HEK293 (cell line): Measurements from ENCODE around the gene ARHGAP5.

Experiments used
- CTCF ChIA-PET: fragments of 350-600 bp; formaldehyde crosslinking; extraction: SDS; loops from one replicate; lab custom pipeline; 2021; ENCODE audit warnings: antibody characterized with exemption; lab: Yijun Ruan, JAX
- POLR2A ChIA-PET: fragments of 300-600 bp; formaldehyde crosslinking; extraction: SDS; loops from one replicate; lab custom pipeline; 2020; ENCODE audit warnings: antibody characterized with exemption, inconsistent platforms; lab: Yijun Ruan, JAX
- H3K27ac ChIP-seq: fragments of 200-500 bp; sonication (Bioruptor generic); 2 replicates; pipeline ENCODE4 v1.5.1; 2014; ENCODE audit warnings: low read depth, low read length, control low read depth, inconsistent platforms; ENCODE audit errors: extremely low read depth
- H3K36me3 ChIP-seq, 2 experiments: fragments of 200-500 bp in 1 of 2; sonication (Bioruptor generic) in 1 of 2; 1 replicate in 1 of 2; 2 replicates in 1 of 2; pipeline ENCODE4 v1.5.1; 2014 to 2017; ENCODE audit warnings: inconsistent platforms in 2 of 2, low read length in 2 of 2; ENCODE audit not compliant: control insufficient read depth in 2 of 2, insufficient read depth in 1 of 2
- H3K4me1 ChIP-seq: fragments of 200-500 bp; sonication (Bioruptor generic); 2 replicates; pipeline ENCODE4 v1.5.1; 2014; ENCODE audit warnings: mild to moderate bottlenecking, low read length, inconsistent platforms; ENCODE audit not compliant: control insufficient read depth, insufficient read depth
- H3K4me3 ChIP-seq: 2 replicates; pipeline ENCODE4 v1.5.1; 2011; ENCODE audit warnings: low read depth, mild to moderate bottlenecking, control low read depth, low read length, moderate library complexity
- H3K9me3 ChIP-seq: fragments of 200-500 bp; sonication (Bioruptor generic); 2 replicates; pipeline ENCODE4 v1.5.1; 2014; ENCODE audit warnings: low read depth, low read length, inconsistent platforms; ENCODE audit not compliant: control insufficient read depth, insufficient read depth
- BCL11B ChIP-seq: fragments of 450-650 bp; formaldehyde crosslinking; IDR thresholded peaks from 2 replicates; pipeline ENCODE4 v1.5.1; 2016; ENCODE audit warnings: low read depth, missing biosample characterization, missing genetic modification characterization
- KLF17 ChIP-seq: fragments of 450-650 bp; formaldehyde crosslinking; IDR thresholded peaks from 2 replicates; pipeline ENCODE4 v1.5.1; 2016; ENCODE audit warnings: missing biosample characterization, missing genetic modification characterization
- MZF1 ChIP-seq: fragments of 450-650 bp; formaldehyde crosslinking; IDR thresholded peaks from 2 replicates; pipeline ENCODE4 v1.5.1; 2017; ENCODE audit warnings: missing biosample characterization, missing genetic modification characterization, borderline replicate concordance
- OVOL3 ChIP-seq: fragments of 450-650 bp; formaldehyde crosslinking; IDR thresholded peaks from 2 replicates; pipeline ENCODE4 v1.5.1; 2016; ENCODE audit warnings: missing biosample characterization, missing genetic modification characterization
- PRDM6 ChIP-seq: fragments of 450-650 bp; formaldehyde crosslinking; IDR thresholded peaks from 2 replicates; pipeline ENCODE4 v1.5.1; 2017; ENCODE audit warnings: missing biosample characterization, missing genetic modification characterization
- SP3 ChIP-seq: fragments of 450-650 bp; formaldehyde crosslinking; IDR thresholded peaks from 2 replicates; pipeline ENCODE4 v1.5.1; 2016; ENCODE audit warnings: missing biosample characterization, missing genetic modification characterization
- WT1 ChIP-seq: fragments of 450-650 bp; formaldehyde crosslinking; IDR thresholded peaks from 2 replicates; pipeline ENCODE4 v1.5.1; 2016; ENCODE audit warnings: missing biosample characterization, missing genetic modification characterization
- YY2 ChIP-seq: fragments of 450-650 bp; formaldehyde crosslinking; IDR thresholded peaks from 2 replicates; pipeline ENCODE4 v1.5.1; 2016; ENCODE audit warnings: missing biosample characterization, missing genetic modification characterization
- ZBTB1 ChIP-seq: fragments of 450-650 bp; formaldehyde crosslinking; IDR thresholded peaks from 2 replicates; pipeline ENCODE4 v1.5.1; 2016; ENCODE audit warnings: missing biosample characterization, missing genetic modification characterization
- ZBTB17 ChIP-seq: fragments of 450-650 bp; formaldehyde crosslinking; IDR thresholded peaks from 2 replicates; pipeline ENCODE4 v1.5.1; 2016; ENCODE audit warnings: missing biosample characterization, missing genetic modification characterization
- ZFP69B ChIP-seq: fragments of 450-650 bp; formaldehyde crosslinking; IDR thresholded peaks from 2 replicates; pipeline ENCODE4 v1.5.1; 2016; ENCODE audit warnings: missing biosample characterization, missing genetic modification characterization
- ZNF155 ChIP-seq: fragments of 450-650 bp; formaldehyde crosslinking; IDR thresholded peaks from 2 replicates; pipeline ENCODE4 v1.5.1; 2016; ENCODE audit warnings: missing biosample characterization, missing genetic modification characterization
- ZNF2 ChIP-seq: fragments of 450-650 bp; formaldehyde crosslinking; IDR thresholded peaks from 2 replicates; pipeline ENCODE4 v1.5.1; 2016; ENCODE audit warnings: missing biosample characterization, missing genetic modification characterization
- ZNF221 ChIP-seq: fragments of 450-650 bp; formaldehyde crosslinking; IDR thresholded peaks from 2 replicates; pipeline ENCODE4 v1.5.1; 2017; ENCODE audit warnings: missing biosample characterization, missing genetic modification characterization, borderline replicate concordance
- ZNF239 ChIP-seq: fragments of 450-650 bp; formaldehyde crosslinking; IDR thresholded peaks from 2 replicates; pipeline ENCODE4 v1.5.1; 2016; ENCODE audit warnings: missing biosample characterization, missing genetic modification characterization
- ZNF274 ChIP-seq, 2 experiments: fragments of 200-500 bp in 1 of 2; fragments of 450-650 bp in 1 of 2; sonication (Bioruptor generic) in 1 of 2; formaldehyde crosslinking in 1 of 2; IDR thresholded peaks; 2 replicates each; pipeline versions ENCODE4 v1.5.1 to v1.6.1; 2014 to 2016; ENCODE audit warnings: borderline replicate concordance in 1 of 2, inconsistent platforms in 1 of 2, low read length in 1 of 2, missing biosample characterization in 1 of 2, missing genetic modification characterization in 1 of 2
- ZNF302 ChIP-seq: fragments of 450-650 bp; formaldehyde crosslinking; IDR thresholded peaks from 2 replicates; pipeline ENCODE4 v1.5.1; 2016; ENCODE audit warnings: missing biosample characterization, missing genetic modification characterization, low read depth
- ZNF335 ChIP-seq: fragments of 450-650 bp; formaldehyde crosslinking; conservative IDR thresholded peaks from 2 replicates; pipeline ENCODE4 v1.5.1; 2016; ENCODE audit warnings: missing biosample characterization, missing genetic modification characterization
- ZNF354C ChIP-seq: fragments of 450-650 bp; formaldehyde crosslinking; IDR thresholded peaks from 2 replicates; pipeline ENCODE4 v1.5.1; 2016; ENCODE audit warnings: missing biosample characterization, missing genetic modification characterization, low read depth, borderline replicate concordance
- ZNF426 ChIP-seq: fragments of 450-650 bp; formaldehyde crosslinking; IDR thresholded peaks from 2 replicates; pipeline ENCODE4 v1.5.1; 2017; ENCODE audit warnings: missing biosample characterization, missing genetic modification characterization, mild to moderate bottlenecking, inconsistent platforms, moderate library complexity
- ZNF48 ChIP-seq: fragments of 450-650 bp; formaldehyde crosslinking; IDR thresholded peaks from 2 replicates; pipeline ENCODE4 v1.5.1; 2016; ENCODE audit warnings: missing biosample characterization, missing genetic modification characterization
- ZNF530 ChIP-seq: fragments of 450-650 bp; formaldehyde crosslinking; IDR thresholded peaks from 2 replicates; pipeline ENCODE4 v1.5.1; 2016; ENCODE audit warnings: low read depth, missing biosample characterization, missing genetic modification characterization
- ZNF548 ChIP-seq: fragments of 450-650 bp; formaldehyde crosslinking; IDR thresholded peaks from 2 replicates; pipeline ENCODE4 v1.5.1; 2016; ENCODE audit warnings: missing biosample characterization, missing genetic modification characterization
- ZNF843 ChIP-seq: fragments of 450-650 bp; formaldehyde crosslinking; IDR thresholded peaks from 2 replicates; pipeline ENCODE4 v1.5.1; 2016; ENCODE audit warnings: missing biosample characterization, missing genetic modification characterization
- ZSCAN30 ChIP-seq: fragments of 450-650 bp; IDR thresholded peaks from 2 replicates; pipeline ENCODE4 v1.5.1; 2018; ENCODE audit warnings: missing biosample characterization, mild to moderate bottlenecking, missing genetic modification characterization, moderate library complexity
- TF ChIP-seq, protein P1 (sequence below): fragments of 450-650 bp; formaldehyde crosslinking; IDR thresholded peaks from 2 replicates; pipeline ENCODE4 v1.5.1; 2016; ENCODE audit warnings: missing biosample characterization, missing genetic modification characterization
- TF ChIP-seq, protein P2 (sequence below): fragments of 450-650 bp; formaldehyde crosslinking; IDR thresholded peaks from 2 replicates; pipeline ENCODE4 v1.5.1; 2017; ENCODE audit warnings: missing biosample characterization, mild to moderate bottlenecking, missing genetic modification characterization, moderate library complexity

The ARHGAP5 gene

DNA sequence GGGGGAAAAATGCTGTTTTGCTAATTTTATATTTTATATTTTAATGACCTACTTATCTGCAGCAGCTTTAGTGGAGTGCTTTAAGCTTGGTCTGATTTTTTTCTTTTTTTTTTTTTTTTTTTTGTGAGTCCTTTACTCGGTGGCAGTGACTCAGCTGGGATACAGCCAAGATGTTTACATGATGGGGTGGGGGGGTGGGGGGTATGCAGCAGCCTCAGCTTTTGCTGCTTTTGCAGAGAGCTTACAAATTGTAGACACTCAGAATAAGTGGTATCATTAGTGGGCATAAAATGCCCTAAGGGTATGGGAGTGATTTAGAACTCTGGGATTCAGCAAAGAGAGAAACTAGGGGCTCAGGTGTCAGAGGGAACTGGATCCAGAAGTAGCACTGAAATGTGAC is 38.2 kb upstream of the ARHGAP5 start:
- no peak overlapping the region for H3K4me3 ChIP-seq
- ChIA-PET POLR2A (no interaction called here), CTCF (interaction anchor here (0.7 kb wide), 1 partner anchor 14 kb away, joined by 3 read pairs; no protein-coding TSS in a partner anchor)
- TF ChIP-seq, protein P1, sequence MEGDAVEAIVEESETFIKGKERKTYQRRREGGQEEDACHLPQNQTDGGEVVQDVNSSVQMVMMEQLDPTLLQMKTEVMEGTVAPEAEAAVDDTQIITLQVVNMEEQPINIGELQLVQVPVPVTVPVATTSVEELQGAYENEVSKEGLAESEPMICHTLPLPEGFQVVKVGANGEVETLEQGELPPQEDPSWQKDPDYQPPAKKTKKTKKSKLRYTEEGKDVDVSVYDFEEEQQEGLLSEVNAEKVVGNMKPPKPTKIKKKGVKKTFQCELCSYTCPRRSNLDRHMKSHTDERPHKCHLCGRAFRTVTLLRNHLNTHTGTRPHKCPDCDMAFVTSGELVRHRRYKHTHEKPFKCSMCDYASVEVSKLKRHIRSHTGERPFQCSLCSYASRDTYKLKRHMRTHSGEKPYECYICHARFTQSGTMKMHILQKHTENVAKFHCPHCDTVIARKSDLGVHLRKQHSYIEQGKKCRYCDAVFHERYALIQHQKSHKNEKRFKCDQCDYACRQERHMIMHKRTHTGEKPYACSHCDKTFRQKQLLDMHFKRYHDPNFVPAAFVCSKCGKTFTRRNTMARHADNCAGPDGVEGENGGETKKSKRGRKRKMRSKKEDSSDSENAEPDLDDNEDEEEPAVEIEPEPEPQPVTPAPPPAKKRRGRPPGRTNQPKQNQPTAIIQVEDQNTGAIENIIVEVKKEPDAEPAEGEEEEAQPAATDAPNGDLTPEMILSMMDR (tag by site-specific recombination) = no peak
- TF ChIP-seq ZNF426 (tag by site-specific recombination) (no peak), SP3 (no peak), BCL11B (no peak), WT1 (no peak), PRDM6 (tag by site-specific recombination) (no peak; the same call in 1 of the 2 replicates), ZNF239 (tag by site-specific recombination) (no peak), ZSCAN30 (tag by site-specific recombination) (no peak), ZNF548 (tag by site-specific recombination) (no peak), OVOL3 (tag by site-specific recombination) (no peak), ZBTB1 (no peak), ZNF843 (tag by site-specific recombination) (no peak), ZNF302 (tag by site-specific recombination) (no peak)
- H3K27ac ChIP-seq = no peak overlapping the region
- H3K4me1 ChIP-seq = peaks cover 7% of the 10 kb centered on the region
- H3K9me3 ChIP-seq = no peaks in the 10 kb centered on the region
- no peaks in the 10 kb centered on the region for H3K36me3 ChIP-seq

- no peaks in the 10 kb centered on the region for H3K9me3 ChIP-seq
- TF ChIP-seq ZNF221 (no peak), ZNF2 (tag by site-specific recombination) (no peak), ZFP69B (no peak)
- no peak overlapping the region for H3K27ac ChIP-seq
- ChIA-PET CTCF (interaction anchor here (0.6 to 0.7 kb wide), 3 partner anchors 13 to 474 kb away, joined by 3 read pairs; no protein-coding TSS in a partner anchor), POLR2A (no interaction called here)
- peaks cover 11% of the 10 kb centered on the region for H3K4me1 ChIP-seq
- no peak overlapping the region for H3K4me3 ChIP-seq
- H3K36me3 ChIP-seq = no peaks in the 10 kb centered on the region
Measured at GRCh38 chr14:32039401-32040030, 37.6 kb upstream of the ARHGAP5 start.

DNA sequence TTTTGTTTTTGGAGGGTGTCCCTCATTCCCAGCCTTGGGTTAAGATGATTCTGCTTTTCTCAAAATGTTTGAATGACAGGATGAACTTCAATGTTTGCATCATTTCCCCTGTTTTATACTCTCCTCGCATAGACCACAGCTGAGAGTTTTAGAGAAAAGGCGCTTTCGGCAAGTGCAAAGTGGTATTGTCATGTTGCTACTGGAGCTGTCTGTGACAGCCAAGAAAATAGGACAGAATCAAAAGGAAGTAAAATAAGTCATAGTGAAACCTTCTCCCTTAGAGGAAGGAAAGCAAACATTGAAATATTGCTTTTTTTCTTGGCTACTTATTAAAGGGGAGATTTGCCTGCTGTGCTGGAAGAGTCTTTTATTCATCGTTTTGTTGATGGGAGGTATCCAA is 33.5 kb upstream of the ARHGAP5 start:
- ChIA-PET POLR2A (no interaction called here), CTCF (interaction anchor here (0.6 to 1.3 kb wide), 2 partner anchors 9 to 565 kb away, joined by 3 read pairs; no protein-coding TSS in a partner anchor)
- no peaks in the 10 kb centered on the region for H3K9me3 ChIP-seq
- no peak overlapping the region for H3K27ac ChIP-seq
- H3K36me3 ChIP-seq = no peaks in the 10 kb centered on the region
- no peak overlapping the region for H3K4me3 ChIP-seq
- H3K4me1 ChIP-seq = peaks cover 9% of the 10 kb centered on the region
- TF ChIP-seq KLF17 (tag by site-specific recombination) (no peak), ZNF530 (no peak), MZF1 (tag by site-specific recombination) (no peak), ZNF335 (no peak), YY2 (tag by site-specific recombination) (no peak), ZNF274 (IDR thresholded peaks at IDR 0.05; ENCODE audit: low read length) (no peak), ZNF274 (tag by site-specific recombination; IDR thresholded peaks at IDR 0.05; ENCODE audit: borderline replicate concordance) (no peak), ZNF48 (tag by site-specific recombination) (no peak), ZNF155 (no peak), SP3 (no peak), ZNF354C (tag by site-specific recombination) (no peak), ZBTB17 (tag by site-specific recombination) (no peak)
- TF ChIP-seq, protein P2, sequence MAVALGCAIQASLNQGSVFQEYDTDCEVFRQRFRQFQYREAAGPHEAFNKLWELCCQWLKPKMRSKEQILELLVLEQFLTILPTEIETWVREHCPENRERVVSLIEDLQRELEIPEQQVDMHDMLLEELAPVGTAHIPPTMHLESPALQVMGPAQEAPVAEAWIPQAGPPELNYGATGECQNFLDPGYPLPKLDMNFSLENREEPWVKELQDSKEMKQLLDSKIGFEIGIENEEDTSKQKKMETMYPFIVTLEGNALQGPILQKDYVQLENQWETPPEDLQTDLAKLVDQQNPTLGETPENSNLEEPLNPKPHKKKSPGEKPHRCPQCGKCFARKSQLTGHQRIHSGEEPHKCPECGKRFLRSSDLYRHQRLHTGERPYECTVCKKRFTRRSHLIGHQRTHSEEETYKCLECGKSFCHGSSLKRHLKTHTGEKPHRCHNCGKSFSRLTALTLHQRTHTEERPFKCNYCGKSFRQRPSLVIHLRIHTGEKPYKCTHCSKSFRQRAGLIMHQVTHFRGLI (tag by site-specific recombination) = no peak
